GM12874 (cell line): ENCODE data around the gene CYTL1.

Experiments
- TF ChIP-seq, protein P1 (sequence below): IDR thresholded peaks from 2 replicates; pipeline ENCODE4 v1.5.1; 2011; ENCODE audit warnings: low read depth, mild to moderate bottlenecking, control low read depth, low read length, moderate library complexity; ENCODE audit not compliant: insufficient read depth

The CYTL1 gene

DNA sequence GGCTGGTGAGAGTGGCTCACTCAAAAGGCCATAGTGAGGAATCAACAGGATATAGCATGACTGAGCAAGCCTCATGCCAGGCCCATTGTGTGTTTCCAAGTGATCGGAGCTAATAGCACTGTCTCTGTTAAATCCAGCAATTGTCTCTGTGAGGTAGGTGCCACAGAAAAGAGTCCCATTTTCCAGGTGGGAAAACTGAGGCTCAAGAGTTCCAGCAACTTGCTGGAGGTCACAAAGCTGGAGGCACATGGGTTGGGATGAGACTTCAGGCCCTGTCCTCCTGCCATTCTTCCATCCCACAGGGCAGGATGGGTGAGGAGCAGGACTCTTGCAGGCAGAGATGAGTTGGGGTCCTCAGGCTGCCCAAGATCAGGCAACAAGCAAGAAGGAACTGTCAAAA is 1.1 kb upstream of the CYTL1 start:
- TF ChIP-seq, protein P1, sequence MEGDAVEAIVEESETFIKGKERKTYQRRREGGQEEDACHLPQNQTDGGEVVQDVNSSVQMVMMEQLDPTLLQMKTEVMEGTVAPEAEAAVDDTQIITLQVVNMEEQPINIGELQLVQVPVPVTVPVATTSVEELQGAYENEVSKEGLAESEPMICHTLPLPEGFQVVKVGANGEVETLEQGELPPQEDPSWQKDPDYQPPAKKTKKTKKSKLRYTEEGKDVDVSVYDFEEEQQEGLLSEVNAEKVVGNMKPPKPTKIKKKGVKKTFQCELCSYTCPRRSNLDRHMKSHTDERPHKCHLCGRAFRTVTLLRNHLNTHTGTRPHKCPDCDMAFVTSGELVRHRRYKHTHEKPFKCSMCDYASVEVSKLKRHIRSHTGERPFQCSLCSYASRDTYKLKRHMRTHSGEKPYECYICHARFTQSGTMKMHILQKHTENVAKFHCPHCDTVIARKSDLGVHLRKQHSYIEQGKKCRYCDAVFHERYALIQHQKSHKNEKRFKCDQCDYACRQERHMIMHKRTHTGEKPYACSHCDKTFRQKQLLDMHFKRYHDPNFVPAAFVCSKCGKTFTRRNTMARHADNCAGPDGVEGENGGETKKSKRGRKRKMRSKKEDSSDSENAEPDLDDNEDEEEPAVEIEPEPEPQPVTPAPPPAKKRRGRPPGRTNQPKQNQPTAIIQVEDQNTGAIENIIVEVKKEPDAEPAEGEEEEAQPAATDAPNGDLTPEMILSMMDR: no peak

DNA sequence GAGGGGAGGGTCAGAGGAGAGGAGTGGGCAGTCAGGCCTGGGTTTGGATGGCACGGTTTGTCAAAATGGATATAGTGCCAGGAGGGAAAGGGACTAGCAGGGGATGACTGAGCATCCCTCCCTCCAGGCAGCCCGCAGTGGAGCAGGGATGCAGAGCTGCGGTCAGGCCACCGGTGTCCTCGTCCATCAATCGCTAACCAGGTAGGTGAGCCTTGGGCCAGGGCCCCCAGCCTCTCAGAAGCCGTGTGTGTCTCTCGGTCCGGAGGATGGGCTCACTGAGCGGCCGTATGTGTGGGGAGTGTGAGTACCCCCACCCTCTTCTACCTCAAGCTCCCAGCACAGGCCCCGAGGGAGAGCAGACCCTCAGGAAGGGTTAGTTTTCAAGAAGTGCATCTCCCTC is 538 bp upstream of the CYTL1 start:
- TF ChIP-seq, protein P1: no peak

DNA sequence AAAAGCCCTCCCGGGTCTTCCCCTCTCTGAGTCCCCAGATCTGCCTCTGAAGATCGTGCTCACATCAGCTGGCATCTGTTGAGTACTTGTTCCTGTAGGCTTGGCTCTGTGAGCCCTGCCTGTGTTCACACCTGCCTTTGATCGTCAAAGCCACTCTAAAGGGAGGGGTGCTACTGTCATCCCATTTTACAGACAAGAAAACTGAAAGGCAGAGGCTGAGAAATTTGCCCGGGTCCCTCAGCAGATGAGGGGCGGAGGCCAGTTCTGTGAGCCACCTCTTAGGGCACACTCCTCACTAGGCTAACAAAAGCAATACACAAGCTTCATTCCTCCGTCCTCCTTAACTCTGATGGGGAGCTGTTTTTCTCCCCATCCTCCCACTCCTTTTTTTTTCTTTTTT is 655 bp downstream of the CYTL1 start:
- TF ChIP-seq, protein P1: no peak

DNA sequence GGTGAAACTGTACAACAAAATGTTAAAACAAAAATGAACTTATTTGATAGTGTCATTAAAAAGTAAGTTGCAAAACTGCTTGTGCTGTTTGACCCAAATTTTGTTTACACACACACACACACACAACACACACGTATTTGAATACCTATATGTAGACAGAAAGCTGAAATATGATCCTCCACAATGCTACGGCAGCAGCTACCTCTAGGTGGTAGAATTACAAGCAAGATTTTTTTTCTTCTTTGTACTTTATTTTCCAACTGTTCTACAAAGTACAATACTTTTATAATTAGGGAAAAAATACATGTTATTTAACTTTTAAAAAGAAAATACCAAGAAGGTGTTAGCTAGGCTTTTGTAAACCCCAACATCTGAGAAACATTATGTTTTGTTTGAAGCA is 1.2 kb downstream of the CYTL1 start:
- TF ChIP-seq, protein P1: no peak

DNA sequence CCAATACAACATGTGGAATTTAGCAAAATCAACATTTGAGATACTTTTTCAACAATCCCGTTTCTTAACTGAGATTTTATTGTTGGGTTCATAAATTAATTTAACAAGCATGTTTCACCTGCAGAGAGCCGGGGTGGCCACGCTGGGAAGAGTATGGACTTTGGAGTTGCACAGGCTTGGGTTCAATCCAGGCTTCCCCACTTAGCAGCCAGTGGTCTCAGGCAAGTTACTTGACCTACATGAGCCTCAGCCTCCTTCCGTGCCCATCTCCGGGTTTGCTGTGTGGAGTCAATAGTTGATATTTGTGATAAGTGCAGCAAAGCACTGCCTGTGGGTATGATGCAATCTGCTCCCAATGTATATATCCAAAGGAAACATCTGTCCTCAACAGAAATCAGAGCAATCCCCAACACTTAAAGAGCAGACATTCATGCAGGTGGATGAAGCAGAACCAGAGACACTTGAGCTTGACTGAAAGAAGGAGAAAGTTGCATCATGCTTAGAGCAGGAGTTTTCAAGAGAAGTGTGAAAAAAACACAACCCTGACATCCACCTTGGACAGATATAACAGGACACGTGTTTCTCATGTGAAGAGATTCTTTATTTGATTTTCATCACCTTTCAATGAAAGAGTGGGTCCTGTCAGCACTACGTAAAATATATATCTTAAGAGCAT is 5.1 kb downstream of the CYTL1 start:
- TF ChIP-seq, protein P1: no peak

DNA sequence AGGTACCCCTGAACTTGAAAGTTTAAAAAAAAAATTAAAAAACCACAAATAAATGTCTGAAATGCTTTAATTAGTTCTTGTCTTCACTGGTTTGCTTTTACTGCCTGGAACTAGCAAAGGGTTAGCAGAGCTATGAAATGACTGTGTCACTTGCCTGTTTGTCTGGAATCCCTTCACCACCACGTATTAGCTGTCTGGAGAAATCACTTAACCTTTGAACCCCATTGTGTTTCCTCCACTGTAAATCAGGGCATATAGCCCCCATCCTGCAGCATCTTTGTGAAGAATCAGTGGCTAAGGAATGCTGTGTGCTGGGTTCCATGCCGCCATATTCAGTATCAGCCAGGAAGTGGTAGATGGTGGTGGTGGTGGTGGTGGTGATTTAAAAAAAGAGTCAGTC is 6.3 kb downstream of the CYTL1 start:
- TF ChIP-seq, protein P1: no peak

DNA sequence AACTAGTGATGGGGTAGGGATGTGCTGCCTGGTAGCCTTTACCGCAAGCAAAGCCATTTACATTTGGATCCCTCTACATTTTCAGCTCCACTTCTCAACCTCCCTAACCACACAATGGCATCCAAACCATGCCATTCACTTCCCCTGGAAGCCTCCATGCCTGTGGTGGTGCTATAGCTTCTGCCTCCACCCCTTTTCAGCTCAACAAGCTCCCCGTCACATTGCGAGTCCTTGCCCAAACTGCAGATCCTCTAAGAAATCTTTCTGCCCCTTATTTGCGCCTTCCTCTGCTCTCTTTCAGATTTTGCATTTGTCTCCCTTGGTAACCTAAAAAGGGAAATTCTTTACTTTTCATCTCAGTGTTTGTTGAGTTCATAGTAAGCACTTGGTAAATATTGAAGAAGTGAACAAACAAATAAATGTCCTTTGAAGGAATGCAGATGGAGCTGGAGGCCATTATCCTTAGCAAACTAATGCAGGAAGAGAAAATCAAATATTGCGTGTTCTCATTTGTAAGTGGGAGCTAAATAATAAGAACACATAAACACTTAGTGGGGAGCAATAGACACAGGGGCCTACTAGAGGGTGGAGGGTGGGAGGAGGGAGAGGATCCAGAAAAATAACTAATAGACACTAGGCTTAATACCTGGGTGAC is 6.9 kb downstream of the CYTL1 start:
- TF ChIP-seq, protein P1: no peak
